Measurements from ENCODE around the gene TXLNB.

DNA sequence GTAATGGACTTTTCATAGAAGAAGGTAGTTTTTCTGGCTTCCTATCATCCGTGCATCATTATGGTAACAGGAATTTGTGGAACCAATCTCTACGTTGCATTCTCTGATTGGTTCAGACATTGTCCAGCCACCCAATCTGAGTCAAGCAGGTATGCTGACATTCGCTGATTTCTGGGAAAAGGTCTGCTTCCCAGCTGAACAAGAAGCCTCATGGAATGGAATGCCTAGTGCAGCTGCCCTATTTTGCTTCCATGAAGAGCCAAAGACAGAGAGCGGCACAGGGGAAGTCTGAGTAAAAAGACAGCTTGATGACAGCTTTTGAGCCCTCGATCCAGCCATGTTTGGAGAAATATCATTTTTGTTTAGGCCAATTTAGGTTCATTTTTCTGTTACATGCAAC lies 38.5 kb upstream of the TXLNB start:
- no peak for TF ChIP-seq CTCF (IDR thresholded peaks at IDR 0.05; ENCODE audit: insufficient read depth, low read length)
- no peak for TF ChIP-seq POLR2AphosphoS5 (IDR thresholded peaks at IDR 0.05; ENCODE audit: low read depth)
